Testis (tissue), 2 donors: ENCODE measurements around the gene TAS2R40.

ENCODE experiments used
- POLR2A ChIP-seq: fragments of 450-650 bp; IDR thresholded peaks from one replicate; pipeline ENCODE4 v1.6.1; 2017; ENCODE audit warnings: antibody characterized with exemption, mild to moderate bottlenecking, moderate library complexity
- TF ChIP-seq, protein P1 (sequence below), 3 experiments: fragments of 450-650 bp in 2 of 3; fragments of 200-600 bp in 1 of 3; sonication (generic) in 1 of 3; IDR thresholded peaks; one replicate each; pipeline ENCODE4 v1.5.1; 2016 to 2019; ENCODE audit warnings: antibody characterized with exemption in 3 of 3, mild to moderate bottlenecking in 2 of 3, moderate library complexity in 1 of 3

- TF ChIP-seq, protein P1, sequence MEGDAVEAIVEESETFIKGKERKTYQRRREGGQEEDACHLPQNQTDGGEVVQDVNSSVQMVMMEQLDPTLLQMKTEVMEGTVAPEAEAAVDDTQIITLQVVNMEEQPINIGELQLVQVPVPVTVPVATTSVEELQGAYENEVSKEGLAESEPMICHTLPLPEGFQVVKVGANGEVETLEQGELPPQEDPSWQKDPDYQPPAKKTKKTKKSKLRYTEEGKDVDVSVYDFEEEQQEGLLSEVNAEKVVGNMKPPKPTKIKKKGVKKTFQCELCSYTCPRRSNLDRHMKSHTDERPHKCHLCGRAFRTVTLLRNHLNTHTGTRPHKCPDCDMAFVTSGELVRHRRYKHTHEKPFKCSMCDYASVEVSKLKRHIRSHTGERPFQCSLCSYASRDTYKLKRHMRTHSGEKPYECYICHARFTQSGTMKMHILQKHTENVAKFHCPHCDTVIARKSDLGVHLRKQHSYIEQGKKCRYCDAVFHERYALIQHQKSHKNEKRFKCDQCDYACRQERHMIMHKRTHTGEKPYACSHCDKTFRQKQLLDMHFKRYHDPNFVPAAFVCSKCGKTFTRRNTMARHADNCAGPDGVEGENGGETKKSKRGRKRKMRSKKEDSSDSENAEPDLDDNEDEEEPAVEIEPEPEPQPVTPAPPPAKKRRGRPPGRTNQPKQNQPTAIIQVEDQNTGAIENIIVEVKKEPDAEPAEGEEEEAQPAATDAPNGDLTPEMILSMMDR (IDR thresholded peaks at IDR 0.05) = no peak
- no peak for TF ChIP-seq POLR2A
Observed at GRCh38 chr7:143216151-143216550, 5.7 kb upstream of the TAS2R40 start.
